OCI-LY1 (cell line): ENCODE results near the gene DHX9.

Experiments
- EZH2 ChIP-seq: fragments of 200-600 bp; sonication (generic), shearing (Covaris generic); IDR thresholded peaks from 2 replicates; pipeline ENCODE4 v1.8.0; 2017; ENCODE audit warnings: borderline replicate concordance, mixed run types, mild to moderate bottlenecking, antibody characterized with exemption, low read length, moderate library complexity, mixed read lengths
- TF ChIP-seq, protein P1 (sequence below): fragments of 200-600 bp; sonication (generic), shearing (Covaris generic); IDR thresholded peaks from 2 replicates; pipeline ENCODE4 v1.5.1; 2017; ENCODE audit warnings: mild to moderate bottlenecking, antibody characterized with exemption, low read length, moderate library complexity, mixed read lengths

DNA sequence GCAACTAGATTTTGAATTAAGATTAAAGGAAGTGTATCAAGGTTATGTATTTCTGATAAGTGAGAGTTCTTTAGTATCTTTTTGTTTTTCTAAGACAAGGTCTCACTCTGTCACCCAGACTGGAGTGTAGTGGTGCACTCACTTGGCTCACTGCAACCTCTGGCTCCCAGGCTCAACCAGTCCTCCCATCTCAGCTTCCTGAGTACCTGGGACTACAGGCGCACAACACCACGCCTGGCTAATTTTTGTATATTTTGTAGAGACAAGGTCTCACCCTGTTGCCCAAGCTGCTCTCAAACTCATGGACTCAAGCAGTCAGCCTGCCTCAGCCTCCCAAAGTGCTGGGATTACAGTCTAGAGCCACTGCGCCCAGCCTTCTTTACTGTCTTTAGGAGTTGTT, 33.7 kb downstream of the DHX9 start:
- TF ChIP-seq, protein P1, sequence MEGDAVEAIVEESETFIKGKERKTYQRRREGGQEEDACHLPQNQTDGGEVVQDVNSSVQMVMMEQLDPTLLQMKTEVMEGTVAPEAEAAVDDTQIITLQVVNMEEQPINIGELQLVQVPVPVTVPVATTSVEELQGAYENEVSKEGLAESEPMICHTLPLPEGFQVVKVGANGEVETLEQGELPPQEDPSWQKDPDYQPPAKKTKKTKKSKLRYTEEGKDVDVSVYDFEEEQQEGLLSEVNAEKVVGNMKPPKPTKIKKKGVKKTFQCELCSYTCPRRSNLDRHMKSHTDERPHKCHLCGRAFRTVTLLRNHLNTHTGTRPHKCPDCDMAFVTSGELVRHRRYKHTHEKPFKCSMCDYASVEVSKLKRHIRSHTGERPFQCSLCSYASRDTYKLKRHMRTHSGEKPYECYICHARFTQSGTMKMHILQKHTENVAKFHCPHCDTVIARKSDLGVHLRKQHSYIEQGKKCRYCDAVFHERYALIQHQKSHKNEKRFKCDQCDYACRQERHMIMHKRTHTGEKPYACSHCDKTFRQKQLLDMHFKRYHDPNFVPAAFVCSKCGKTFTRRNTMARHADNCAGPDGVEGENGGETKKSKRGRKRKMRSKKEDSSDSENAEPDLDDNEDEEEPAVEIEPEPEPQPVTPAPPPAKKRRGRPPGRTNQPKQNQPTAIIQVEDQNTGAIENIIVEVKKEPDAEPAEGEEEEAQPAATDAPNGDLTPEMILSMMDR = no peak
- TF ChIP-seq EZH2 = no peak
